PC-9 (cell line): ENCODE results near the gene CYP39A1. TPM values are rescaled to one million over a fixed set of nuclear protein-coding genes. Genes with fewer than 3 reads are reported as not detected.

Experiments
- BruUV-seq: library from RNA; stranded (reverse); fragments of 400-500 nt; replicated peaks from 2 replicates; lab custom pipeline; 2021; lab: Mats Ljungman, UMichigan
- CTCF ChIA-PET: fragments of 300-600 bp; sonication (Branson Sonifier 250); formaldehyde crosslinking; loops from one replicate; lab custom pipeline; 2022; ENCODE audit warnings: antibody characterized with exemption; lab: Charles Lee
- POLR2A ChIA-PET: fragments of 300-600 bp; sonication (Branson Sonifier 250); formaldehyde crosslinking; loops from one replicate; lab custom pipeline; 2022; ENCODE audit warnings: antibody characterized with exemption; ENCODE audit not compliant: unreplicated experiment; lab: Charles Lee
- DNase-seq, 2 experiments: peaks; one replicate each; pipeline versions ENCODE4 v3.0.0 to v3.0.0-alpha.2; 2015 to 2022; ENCODE audit warnings: mixed read lengths in 1 of 2
- H2AFZ ChIP-seq: fragments of 200-600 bp; sonication (generic); 2 replicates; pipeline ENCODE4 v1.8.1; 2017; ENCODE audit warnings: antibody characterized with exemption
- H3F3A ChIP-seq: fragments of 200-600 bp; sonication (generic); 2 replicates; pipeline ENCODE4 v1.8.1; 2017; ENCODE audit warnings: antibody characterized with exemption, mild to moderate bottlenecking, low read depth; ENCODE audit not compliant: insufficient read depth
- H3K27ac ChIP-seq: fragments of 200-600 bp; sonication (generic); 2 replicates; pipeline ENCODE4 v1.6.1; 2016; ENCODE audit warnings: mixed run types
- H3K27me3 ChIP-seq: fragments of 200-600 bp; sonication (generic); 2 replicates; pipeline ENCODE4 v1.6.1; 2016; ENCODE audit warnings: low read depth, mixed run types; ENCODE audit not compliant: insufficient read depth
- H3K36me3 ChIP-seq: fragments of 200-600 bp; sonication (generic); 2 replicates; pipeline ENCODE4 v1.6.1; 2016; ENCODE audit warnings: low read depth, mixed run types
- H3K4me1 ChIP-seq: fragments of 200-600 bp; sonication (generic); replicated peaks from 2 replicates; pipeline ENCODE4 v1.6.1; 2016; ENCODE audit warnings: mixed run types; ENCODE audit not compliant: insufficient read depth
- H3K4me2 ChIP-seq: fragments of 200-600 bp; sonication (generic); 2 replicates; pipeline ENCODE4 v1.6.1; 2017; ENCODE audit warnings: mixed run types
- H3K4me3 ChIP-seq: fragments of 200-600 bp; sonication (generic); 2 replicates; pipeline ENCODE4 v1.6.1; 2016; ENCODE audit warnings: mixed run types
- H3K79me2 ChIP-seq: fragments of 200-600 bp; sonication (generic); 2 replicates; pipeline ENCODE4 v1.6.1; 2017; ENCODE audit warnings: low read depth, mixed run types
- H3K9me2 ChIP-seq: fragments of 200-600 bp; sonication (generic); 2 replicates; pipeline ENCODE4 v1.8.1; 2017; ENCODE audit warnings: mild to moderate bottlenecking; ENCODE audit not compliant: insufficient read depth
- H3K9me3 ChIP-seq: fragments of 200-600 bp; sonication (generic); 2 replicates; pipeline ENCODE4 v1.8.1; 2016; ENCODE audit warnings: low read depth; ENCODE audit not compliant: insufficient read depth
- H4K20me1 ChIP-seq: fragments of 200-600 bp; sonication (generic); 2 replicates; pipeline ENCODE4 v1.8.1; 2017; ENCODE audit not compliant: insufficient read depth
- CTCF ChIP-seq: fragments of 200-600 bp; sonication (generic); conservative IDR thresholded peaks from 2 replicates; pipeline ENCODE4 v1.6.1; 2017; ENCODE audit warnings: mixed run types, antibody characterized with exemption, mild to moderate bottlenecking, moderate library complexity
- EZH2 ChIP-seq: fragments of 200-600 bp; sonication (generic); IDR thresholded peaks from 2 replicates; pipeline ENCODE4 v1.8.0; 2017; ENCODE audit warnings: antibody characterized with exemption, low read depth
- intact Hi-C: fragments of 100-400 bp; cut with micrococcal nuclease; formaldehyde crosslinking; loops from one replicate; pipeline ENCODE4 v1.10.0; 2022; ENCODE audit not compliant: unreplicated experiment
- total RNA-seq: library from RNA; stranded (reverse); gene quantifications from 2 replicates; pipeline ENCODE4 v1.2.3, GENCODE V29; 2021

Gene CYP39A1
- total RNA-seq, 1 experiment from 2014 or later: 5.6 TPM

DNA sequence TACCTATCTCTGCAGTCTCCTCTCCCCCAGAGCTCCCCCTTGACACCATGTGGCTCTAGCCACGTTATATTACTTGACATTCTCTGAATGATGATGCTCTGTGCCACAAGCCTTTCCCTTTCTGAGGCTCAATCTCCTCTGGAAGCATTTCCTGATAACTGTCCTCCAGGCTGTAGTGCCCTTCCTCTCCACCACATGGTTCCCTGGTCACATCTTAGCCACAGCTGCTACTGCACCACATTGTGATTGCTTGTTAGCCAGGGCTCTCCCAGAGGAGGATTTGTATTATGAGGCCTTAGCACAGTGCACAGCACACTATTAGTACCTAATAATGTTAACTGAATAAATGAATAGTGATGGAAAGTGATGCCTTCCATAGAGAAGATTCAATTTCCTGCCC is 97.5 kb downstream of the CYP39A1 start:
- CTCF ChIA-PET: no interaction called here
- H3K4me2 ChIP-seq: no peak overlapping the region

DNA sequence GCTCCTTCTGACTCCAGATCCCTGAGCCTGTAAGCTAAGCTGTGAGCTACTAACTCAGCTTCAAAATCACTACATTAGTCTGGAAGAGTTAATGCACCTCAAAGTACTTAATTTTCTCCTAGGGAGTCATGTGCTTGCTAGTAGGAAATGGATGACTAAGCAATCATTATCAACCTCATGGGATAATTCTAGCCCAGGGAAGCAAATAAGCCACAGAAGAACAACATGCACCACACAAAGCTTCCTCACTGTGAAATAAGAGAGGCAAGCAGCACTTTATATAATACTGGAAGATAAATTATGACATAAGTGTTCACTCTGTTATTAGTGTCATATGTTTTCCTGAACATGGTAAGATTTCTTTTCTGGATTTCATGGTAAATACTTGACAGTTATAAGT is 103.5 kb downstream of the CYP39A1 start:
- intact Hi-C loops: no loop called here
- Histone ChIP-seq H3F3A (no peaks in the 10 kb centered on the region), H3K36me3 (no peaks in the 10 kb centered on the region), H3K4me2 (no peak overlapping the region), H4K20me1 (no peaks in the 10 kb centered on the region), H3K27ac (no peak overlapping the region), H3K79me2 (no peaks in the 10 kb centered on the region), H3K4me3 (no peak overlapping the region), H2AFZ (no peak overlapping the region), H3K4me1 (no peaks in the 10 kb centered on the region), H3K9me2 (no peaks in the 10 kb centered on the region), H3K9me3 (no peaks in the 10 kb centered on the region), H3K27me3 (no peaks in the 10 kb centered on the region)
- CTCF ChIA-PET: no interaction called here
- no peak for DNase-seq
- POLR2A ChIA-PET: no interaction called here
- no TSS peak for BruUV-seq
- TF ChIP-seq CTCF: no peak
- no peak for TF ChIP-seq EZH2

More for the DNA sequence above, 97.5 kb downstream of the CYP39A1 start:
- H3K27ac ChIP-seq: no peak overlapping the region
- no peaks in the 10 kb centered on the region for H3K36me3 ChIP-seq
- no peaks in the 10 kb centered on the region for H3K27me3 ChIP-seq
- no peak for TF ChIP-seq CTCF
- TF ChIP-seq EZH2: no peak
- intact Hi-C loops: no loop called here
- no peaks in the 10 kb centered on the region for H3K9me2 ChIP-seq
- POLR2A ChIA-PET: no interaction called here
- no peak overlapping the region for H3K4me3 ChIP-seq
- H4K20me1 ChIP-seq: no peaks in the 10 kb centered on the region
- H3K4me1 ChIP-seq: no peaks in the 10 kb centered on the region
- no peaks in the 10 kb centered on the region for H3F3A ChIP-seq
- H2AFZ ChIP-seq: no peak overlapping the region
- BruUV-seq: no TSS peak
- no peak for DNase-seq
- H3K79me2 ChIP-seq: no peaks in the 10 kb centered on the region
- no peaks in the 10 kb centered on the region for H3K9me3 ChIP-seq

GRCh38 chr6:46541556-46541955 is 111.1 kb downstream of the CYP39A1 start:
- Histone ChIP-seq H3K27ac (no peak overlapping the region), H3K4me3 (no peak overlapping the region), H2AFZ (no peak overlapping the region), H4K20me1 (no peaks in the 10 kb centered on the region), H3K36me3 (no peaks in the 10 kb centered on the region), H3K27me3 (no peaks in the 10 kb centered on the region), H3F3A (no peaks in the 10 kb centered on the region), H3K79me2 (no peaks in the 10 kb centered on the region), H3K4me1 (no peaks in the 10 kb centered on the region), H3K9me3 (no peaks in the 10 kb centered on the region), H3K9me2 (no peaks in the 10 kb centered on the region), H3K4me2 (no peak overlapping the region)
- BruUV-seq: no TSS peak
- TF ChIP-seq CTCF (no peak), EZH2 (no peak)
- CTCF ChIA-PET: no interaction called here
- POLR2A ChIA-PET: no interaction called here
- DNase-seq: no peak
- intact Hi-C loops: no loop called here
